DOHH2 (cell line): ENCODE measurements around the gene THAP4.

ENCODE experiments used
- H3F3A ChIP-seq: fragments of 200-600 bp; sonication (generic), shearing (Covaris generic); 2 replicates; pipeline ENCODE4 v1.6.0; 2016; ENCODE audit warnings: antibody characterized with exemption, mild to moderate bottlenecking; ENCODE audit not compliant: control insufficient read depth, insufficient read depth
- H3K27ac ChIP-seq: fragments of 200-600 bp; sonication (generic); 2 replicates; pipeline ENCODE4 v1.5.1; 2014; ENCODE audit warnings: low read depth, mild to moderate bottlenecking, low read length, moderate library complexity
- H3K27me3 ChIP-seq: fragments of 200-600 bp; sonication (generic); 2 replicates; pipeline ENCODE4 v1.6.1; 2014; ENCODE audit warnings: mild to moderate bottlenecking, low read length, mixed read lengths; ENCODE audit not compliant: control insufficient read depth
- H3K36me3 ChIP-seq: fragments of 200-600 bp; sonication (generic); 2 replicates; pipeline ENCODE4 v1.6.1; 2014; ENCODE audit warnings: mild to moderate bottlenecking, low read length, moderate library complexity, mixed read lengths; ENCODE audit not compliant: control insufficient read depth
- H3K4me1 ChIP-seq: fragments of 200-600 bp; sonication (generic); 2 replicates; pipeline ENCODE4 v1.6.1; 2014; ENCODE audit warnings: mild to moderate bottlenecking, low read length, mixed read lengths; ENCODE audit not compliant: control insufficient read depth
- H3K4me2 ChIP-seq: fragments of 200-600 bp; sonication (generic); 2 replicates; pipeline ENCODE4 v1.6.0; 2014; ENCODE audit warnings: mild to moderate bottlenecking, low read length, moderate library complexity
- H3K4me3 ChIP-seq: fragments of 200-600 bp; sonication (generic); 2 replicates; pipeline ENCODE4 v1.5.1; 2014; ENCODE audit warnings: mild to moderate bottlenecking, low read length, mixed read lengths
- H3K79me2 ChIP-seq: fragments of 200-600 bp; sonication (generic); 2 replicates; pipeline ENCODE4 v1.6.1; 2014; ENCODE audit warnings: mild to moderate bottlenecking, low read length, mixed read lengths; ENCODE audit not compliant: control insufficient read depth
- H3K9me2 ChIP-seq: fragments of 200-600 bp; sonication (generic); replicated peaks from 2 replicates; pipeline ENCODE4 v1.6.1; 2014; ENCODE audit warnings: mild to moderate bottlenecking, low read length, mixed read lengths; ENCODE audit not compliant: control insufficient read depth
- H3K9me3 ChIP-seq: fragments of 200-600 bp; sonication (generic); 2 replicates; pipeline ENCODE4 v1.6.1; 2014; ENCODE audit warnings: antibody characterized with exemption, low read length, mixed read lengths; ENCODE audit not compliant: control insufficient read depth, insufficient read depth
- H4K20me1 ChIP-seq: fragments of 200-600 bp; sonication (generic); 2 replicates; pipeline ENCODE4 v1.6.0; 2014; ENCODE audit warnings: low read depth, mild to moderate bottlenecking, antibody characterized with exemption, low read length, moderate library complexity; ENCODE audit not compliant: control insufficient read depth, insufficient read depth
- CTCF ChIP-seq: fragments of 200-600 bp; sonication (generic); IDR thresholded peaks from one replicate; pipeline ENCODE4 v1.5.1; 2014; ENCODE audit warnings: antibody characterized with exemption, mild to moderate bottlenecking, low read depth, low read length; ENCODE audit not compliant: poor library complexity, severe bottlenecking
- EZH2phosphoT487 ChIP-seq: fragments of 200-600 bp; sonication (generic); IDR thresholded peaks from 2 replicates; pipeline ENCODE4 v1.6.1; 2017; ENCODE audit warnings: borderline replicate concordance, mild to moderate bottlenecking, antibody characterized with exemption, low read length, moderate library complexity, mixed read lengths

The THAP4 gene

DNA sequence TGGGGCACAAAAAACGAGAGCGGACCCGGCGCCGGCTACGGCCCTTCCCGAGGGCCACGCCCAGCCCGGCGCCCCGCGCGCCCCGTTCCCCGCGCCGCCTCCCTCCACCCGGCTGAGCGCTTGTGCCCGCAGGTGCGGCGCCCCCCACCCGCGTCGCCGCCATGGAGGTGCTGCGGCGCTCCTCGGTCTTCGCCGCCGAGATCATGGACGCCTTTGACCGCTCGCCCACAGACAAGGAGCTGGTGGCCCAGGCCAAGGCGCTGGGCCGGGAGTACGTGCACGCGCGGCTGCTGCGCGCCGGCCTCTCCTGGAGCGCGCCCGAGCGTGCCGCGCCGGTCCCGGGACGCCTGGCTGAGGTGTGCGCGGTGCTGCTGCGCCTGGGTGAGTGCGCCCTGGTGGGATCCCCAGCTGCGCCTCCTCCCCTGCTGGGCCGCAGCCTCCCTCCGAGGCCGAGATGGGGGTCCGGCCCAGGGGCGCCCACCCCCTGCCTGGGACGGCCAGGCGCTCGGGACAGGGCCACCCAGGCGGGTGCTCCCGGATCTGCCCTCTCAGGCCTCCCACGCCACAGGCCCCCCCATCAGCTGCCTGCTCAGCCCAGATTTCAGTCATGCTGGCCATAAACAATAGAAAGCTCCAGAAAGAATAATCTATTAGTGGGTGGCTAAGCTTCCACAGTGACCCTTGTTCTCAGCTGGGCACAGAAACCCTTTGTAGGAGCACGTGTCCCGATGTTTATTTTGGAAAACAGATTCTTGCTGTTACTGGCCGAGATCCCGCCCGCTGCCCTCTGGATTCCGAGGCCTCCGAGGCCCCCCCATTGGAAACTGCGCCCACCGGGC, 77.4 kb downstream of the THAP4 start:
- H3K4me1 ChIP-seq: peaks cover 8% of the 10 kb centered on the region
- no peak overlapping the region for H3K4me3 ChIP-seq

GRCh38 chr2:241558532-241559322, 78.2 kb downstream of the THAP4 start, which contains the start of gene BOK:
Gene BOK, plus strand, starts transcription at chr2:241558745. Its CDS starts 739 bp downstream, at chr2:241559484.
- no peak within 1 kb of the TSS for H3K4me2 ChIP-seq

More for the DNA sequence above, 77.4 kb downstream of the THAP4 start:
- Histone ChIP-seq H3K79me2 (no peaks in the 10 kb centered on the region), H3F3A (peaks cover 5% of the 10 kb centered on the region), H3K9me2 (no peaks in the 10 kb centered on the region), H3K9me3 (no peaks in the 10 kb centered on the region), H3K4me2 (no peak overlapping the region), H3K36me3 (no peaks in the 10 kb centered on the region), H3K27me3 (no peaks in the 10 kb centered on the region), H3K27ac (no peak overlapping the region), H4K20me1 (no peaks in the 10 kb centered on the region)
- TF ChIP-seq CTCF: no peak
- no peak for TF ChIP-seq EZH2phosphoT487

GRCh38 chr2:241556746-241557145, 80.2 kb downstream of the THAP4 start:
- TF ChIP-seq EZH2phosphoT487 (no peak), CTCF (no peak)
- no peaks in the 10 kb centered on the region for H3K27me3 ChIP-seq
- H3K79me2 ChIP-seq: no peaks in the 10 kb centered on the region
- no peaks in the 10 kb centered on the region for H4K20me1 ChIP-seq
- H3F3A ChIP-seq: peaks cover 5% of the 10 kb centered on the region
- no peaks in the 10 kb centered on the region for H3K9me2 ChIP-seq
- peaks cover 8% of the 10 kb centered on the region for H3K4me1 ChIP-seq
- H3K4me3 ChIP-seq: no peak overlapping the region
- H3K9me3 ChIP-seq: no peaks in the 10 kb centered on the region
- no peak overlapping the region for H3K27ac ChIP-seq
- no peak overlapping the region for H3K4me2 ChIP-seq
- H3K36me3 ChIP-seq: no peaks in the 10 kb centered on the region

More at GRCh38 chr2:241558532-241559322, 78.2 kb downstream of the THAP4 start, which contains the start of gene BOK:
- Histone ChIP-seq H3K27ac (no peak within 1 kb of the TSS), H3F3A (peaks cover 5% of the 10 kb centered on the region), H4K20me1 (no peaks in the 10 kb centered on the region), H3K79me2 (no peaks in the 10 kb centered on the region), H3K9me3 (no peaks in the 10 kb centered on the region), H3K36me3 (no peaks in the 10 kb centered on the region), H3K4me3 (no peak within 1 kb of the TSS), H3K9me2 (no peaks in the 10 kb centered on the region), H3K27me3 (no peaks in the 10 kb centered on the region), H3K4me1 (peaks cover 8% of the 10 kb centered on the region)
- TF ChIP-seq EZH2phosphoT487 (no peak), CTCF (no peak)
